Activated CD8-positive, alpha-beta T cell treated with anti-CD3 and anti-CD28 coated beads for 36 hours (primary cell): ENCODE results near the gene TMEM43. TPM values are rescaled to one million over a fixed set of nuclear protein-coding genes. Genes with fewer than 3 reads are reported as not detected.
A peak's percentile ranks its signal among the peaks of the same experiment; 100 is the strongest.

Experiments
- ATAC-seq: fragments of 200-7000 bp; cut with Tn5 transposase; one replicate; pipeline ENCODE4 v1.10.0; 2021; ENCODE audit warnings: mild to moderate bottlenecking, moderate library complexity
- CTCF ChIA-PET: fragments of 350-600 bp; sonication (Branson Sonifier 250); formaldehyde crosslinking; loops from one replicate; lab custom pipeline; 2021; ENCODE audit warnings: antibody characterized with exemption; lab: Charles Lee
- POLR2A ChIA-PET: fragments of 350-600 bp; sonication (Branson Sonifier 250); formaldehyde crosslinking; loops from one replicate; lab custom pipeline; 2021; ENCODE audit warnings: antibody characterized with exemption; lab: Charles Lee
- DNase-seq: peaks from one replicate; pipeline ENCODE4 v3.0.0-alpha.2; 2020
- H3K27ac Mint-ChIP-seq: one replicate; pipeline ENCODE4 v1.8.0; 2021; ENCODE audit warnings: mild to moderate bottlenecking, mixed read lengths
- H3K27me3 Mint-ChIP-seq: one replicate; pipeline ENCODE4 v1.8.0; 2021; ENCODE audit warnings: mixed read lengths
- H3K36me3 Mint-ChIP-seq: one replicate; pipeline ENCODE4 v1.8.0; 2021; ENCODE audit warnings: low read depth, mixed read lengths
- H3K4me1 Mint-ChIP-seq: one replicate; pipeline ENCODE4 v1.8.0; 2021; ENCODE audit warnings: low read depth, mixed read lengths
- H3K4me3 Mint-ChIP-seq: one replicate; pipeline ENCODE4 v1.8.0; 2021; ENCODE audit warnings: mild to moderate bottlenecking, moderate library complexity, mixed read lengths
- H3K9me3 Mint-ChIP-seq: one replicate; pipeline ENCODE4 v1.8.0; 2021; ENCODE audit warnings: mixed read lengths
- intact Hi-C: fragments of 100-400 bp; cut with micrococcal nuclease; formaldehyde crosslinking; loops from one replicate; pipeline ENCODE4 v1.10.0; 2022
- total RNA-seq, 2 experiments: library from RNA; stranded (reverse); gene quantifications; one replicate each; pipeline ENCODE4 v1.2.3, GENCODE V29; 2021
- TF ChIP-seq, protein P1 (sequence below): fragments of 200-600 bp; IDR thresholded peaks from one replicate; pipeline ENCODE4 v1.8.0; 2022; ENCODE audit warnings: antibody characterized with exemption, mild to moderate bottlenecking

Gene TMEM43
- total RNA-seq, 2 experiments from 2014 or later, result 19.7 to 20.2 TPM

DNA sequence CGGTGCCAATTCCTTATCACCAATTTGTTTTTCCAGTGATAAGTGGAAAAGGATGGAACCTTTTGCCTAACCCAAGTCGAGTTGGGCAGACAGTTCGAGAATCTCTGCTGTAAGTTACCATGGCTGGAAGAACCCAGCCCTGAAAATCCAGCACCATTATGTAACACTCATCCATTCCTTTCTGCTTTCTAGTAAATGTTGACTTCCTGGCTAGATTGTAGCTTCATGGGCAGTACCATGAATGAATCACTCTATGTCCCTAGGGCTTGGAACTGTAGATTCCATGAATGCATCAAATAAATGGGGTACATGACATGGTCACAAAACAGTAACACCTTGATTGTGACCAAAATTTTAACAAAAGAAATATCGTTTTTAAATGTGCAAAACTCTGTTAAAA, 14.2 kb upstream of the TMEM43 start:
- Mint-ChIP-seq H3K9me3 (no peaks in the 10 kb centered on the region), H3K4me1 (peaks cover 3% of the 10 kb centered on the region), H3K27ac (no peak overlapping the region), H3K36me3 (peaks cover 37% of the 10 kb centered on the region), H3K27me3 (no peaks in the 10 kb centered on the region), H3K4me3 (no peak overlapping the region)
- ChIA-PET POLR2A (no interaction called here), CTCF (interaction anchor here (1.3 to 2.7 kb wide), 2 partner anchors 13 to 214 kb away, joined by 5 to 7 read pairs; partner anchors contain the start of gene CHCHD4)
- DNase-seq, result no peak
- intact Hi-C loops, result no loop called here
- ATAC-seq, result no peak
- TF ChIP-seq, protein P1, sequence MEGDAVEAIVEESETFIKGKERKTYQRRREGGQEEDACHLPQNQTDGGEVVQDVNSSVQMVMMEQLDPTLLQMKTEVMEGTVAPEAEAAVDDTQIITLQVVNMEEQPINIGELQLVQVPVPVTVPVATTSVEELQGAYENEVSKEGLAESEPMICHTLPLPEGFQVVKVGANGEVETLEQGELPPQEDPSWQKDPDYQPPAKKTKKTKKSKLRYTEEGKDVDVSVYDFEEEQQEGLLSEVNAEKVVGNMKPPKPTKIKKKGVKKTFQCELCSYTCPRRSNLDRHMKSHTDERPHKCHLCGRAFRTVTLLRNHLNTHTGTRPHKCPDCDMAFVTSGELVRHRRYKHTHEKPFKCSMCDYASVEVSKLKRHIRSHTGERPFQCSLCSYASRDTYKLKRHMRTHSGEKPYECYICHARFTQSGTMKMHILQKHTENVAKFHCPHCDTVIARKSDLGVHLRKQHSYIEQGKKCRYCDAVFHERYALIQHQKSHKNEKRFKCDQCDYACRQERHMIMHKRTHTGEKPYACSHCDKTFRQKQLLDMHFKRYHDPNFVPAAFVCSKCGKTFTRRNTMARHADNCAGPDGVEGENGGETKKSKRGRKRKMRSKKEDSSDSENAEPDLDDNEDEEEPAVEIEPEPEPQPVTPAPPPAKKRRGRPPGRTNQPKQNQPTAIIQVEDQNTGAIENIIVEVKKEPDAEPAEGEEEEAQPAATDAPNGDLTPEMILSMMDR, result no peak

DNA sequence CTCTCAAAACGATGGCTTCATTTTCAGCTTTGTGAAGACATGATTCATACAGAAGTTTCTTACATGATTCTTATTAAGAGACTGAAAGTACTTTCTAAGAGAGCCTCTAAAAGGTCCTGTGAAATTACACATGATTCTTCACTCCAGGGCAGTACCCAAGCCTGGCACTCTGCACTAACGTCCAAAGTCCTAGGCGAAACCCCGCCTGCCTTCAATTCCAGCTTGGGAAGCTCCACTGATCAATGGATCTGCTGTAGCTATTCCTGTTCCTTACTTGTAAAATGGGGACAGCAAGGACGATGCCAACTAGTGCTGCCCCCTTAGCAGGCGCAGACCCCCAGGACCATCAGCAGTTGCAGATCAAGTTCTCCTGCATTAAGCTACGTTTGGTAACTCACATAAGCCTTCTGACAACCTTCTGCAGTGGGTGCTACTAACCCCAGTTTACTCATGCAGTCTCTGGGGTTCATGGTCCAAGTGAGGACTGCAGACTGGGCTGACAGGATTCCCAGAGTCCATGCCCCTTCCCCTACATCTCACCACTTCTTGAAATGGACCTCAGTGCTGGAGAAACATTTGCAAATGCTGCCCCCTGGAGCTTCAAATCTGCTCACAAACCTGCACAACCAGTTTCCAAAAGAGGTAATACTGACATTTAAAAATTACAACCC, 10.8 kb upstream of the TMEM43 start:
- H3K36me3 Mint-ChIP-seq, result peaks cover 42% of the 10 kb centered on the region
- TF ChIP-seq, protein P1, result peak; percentile 12
- no peaks in the 10 kb centered on the region for H3K9me3 Mint-ChIP-seq
- H3K27me3 Mint-ChIP-seq, result no peaks in the 10 kb centered on the region
- H3K27ac Mint-ChIP-seq, result no peak overlapping the region
- ChIA-PET CTCF (interaction anchor here (0.9 to 2.6 kb wide), 4 partner anchors 9 to 217 kb away, joined by 3 to 14 read pairs (median 4); no protein-coding TSS in a partner anchor), POLR2A (interaction anchor here (1.6 to 1.7 kb wide), 2 partner anchors 9 to 10 kb away, joined by 4 to 6 read pairs; no protein-coding TSS in a partner anchor)
- ATAC-seq (no peak), DNase-seq (no peak)
- no peak overlapping the region for H3K4me3 Mint-ChIP-seq
- H3K4me1 Mint-ChIP-seq, result peaks cover 3% of the 10 kb centered on the region
- intact Hi-C loops, result no loop called here

DNA sequence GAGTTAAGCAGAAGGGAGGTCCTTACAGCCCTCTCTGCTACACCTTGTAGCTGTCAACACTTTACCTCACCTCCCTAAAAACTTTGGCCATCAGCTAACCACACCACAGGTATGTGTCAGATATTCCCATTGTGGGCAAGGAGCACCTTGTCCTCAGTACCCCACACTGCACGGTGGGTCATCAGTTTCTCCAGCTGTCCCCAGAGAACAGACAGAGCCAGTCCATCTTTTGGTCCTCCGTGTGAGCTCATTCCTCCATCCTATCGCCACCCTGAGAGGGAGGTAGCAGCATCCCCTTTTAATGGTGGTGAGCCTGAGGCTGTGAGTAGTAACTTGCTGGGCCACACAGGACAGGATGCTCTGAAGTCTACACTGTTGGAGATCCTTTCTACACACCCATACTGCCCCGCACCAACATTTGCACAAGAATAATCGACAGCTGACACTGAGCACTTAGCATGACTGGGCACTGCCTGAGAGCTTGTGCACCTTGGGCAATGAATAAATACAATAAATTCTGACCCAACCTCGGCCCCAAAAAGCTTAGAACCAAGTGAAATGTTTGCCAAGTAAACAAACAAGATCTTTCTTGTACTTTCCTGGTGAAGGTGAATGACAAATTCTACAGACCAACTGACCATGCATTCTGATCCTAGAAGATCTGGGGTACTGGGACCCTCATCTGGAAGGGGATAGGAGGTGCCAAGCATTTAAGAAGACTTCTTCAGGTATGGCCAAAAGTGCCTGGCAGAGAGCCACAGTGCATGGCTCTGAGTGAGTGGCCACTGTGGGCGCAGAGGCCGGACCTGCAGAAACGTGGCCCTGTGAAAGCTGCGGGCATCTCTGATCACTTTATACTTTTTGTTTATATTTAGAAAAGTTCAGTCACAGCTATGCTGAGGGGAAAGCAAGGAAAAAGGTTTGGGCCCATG, 7.1 kb upstream of the TMEM43 start:
- H3K4me3 Mint-ChIP-seq, result no peak overlapping the region
- no peak for ATAC-seq
- DNase-seq, result no peak
- ChIA-PET CTCF (interaction anchor here (2.0 kb wide), 1 partner anchor 221 kb away, joined by 6 read pairs; no protein-coding TSS in a partner anchor), POLR2A (no interaction called here)
- intact Hi-C loops, result no loop called here
- H3K9me3 Mint-ChIP-seq, result no peaks in the 10 kb centered on the region
- TF ChIP-seq, protein P1, result no peak
- no peaks in the 10 kb centered on the region for H3K27me3 Mint-ChIP-seq
- peaks cover 55% of the 10 kb centered on the region for H3K36me3 Mint-ChIP-seq
- H3K27ac Mint-ChIP-seq, result no peak overlapping the region
- H3K4me1 Mint-ChIP-seq, result peaks cover 19% of the 10 kb centered on the region

DNA sequence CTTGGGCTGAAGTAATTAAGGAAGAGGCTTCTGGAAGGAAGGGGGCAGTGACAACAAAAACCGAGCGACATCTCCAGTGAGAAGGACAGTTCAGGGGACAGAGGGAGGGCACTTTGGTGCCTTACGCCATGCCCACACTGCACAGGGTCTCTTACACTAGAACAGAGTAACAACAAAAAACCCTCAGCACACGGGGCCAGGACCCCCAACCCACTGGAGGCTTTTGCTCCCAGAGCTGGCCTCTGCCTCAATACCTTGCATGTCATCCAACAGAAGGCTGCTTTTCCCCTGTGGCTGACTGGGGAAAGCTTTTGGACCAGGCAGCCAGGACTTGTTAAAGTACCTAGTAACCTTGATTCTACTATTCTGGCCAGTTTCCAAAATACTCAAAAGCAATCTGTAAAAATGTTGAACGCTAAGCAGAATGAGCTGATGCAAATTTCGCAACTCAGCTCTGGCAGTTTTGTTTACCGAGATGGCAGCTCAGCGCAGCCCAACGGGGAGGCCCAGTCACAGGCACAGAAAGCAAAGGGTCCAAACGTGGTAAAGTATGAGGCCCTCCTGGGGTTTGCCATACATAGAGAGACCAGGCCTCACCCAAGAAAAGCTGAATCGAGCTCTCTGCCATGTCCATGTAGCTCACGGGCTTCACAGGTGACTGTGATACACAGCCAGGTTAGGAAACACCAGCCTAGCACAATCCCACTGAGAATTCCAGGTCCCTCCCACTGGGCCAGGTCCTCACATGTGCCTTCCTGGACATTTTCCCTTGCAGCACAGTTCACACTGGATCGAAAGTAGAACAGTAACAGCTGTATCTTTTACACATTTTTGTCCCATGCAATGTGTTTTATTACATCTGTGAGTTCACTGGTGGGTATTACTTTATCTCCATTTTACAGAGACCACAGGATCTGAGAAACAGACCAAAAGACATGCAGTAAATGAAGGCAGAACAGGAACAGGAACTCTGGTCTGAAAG, 6.2 kb upstream of the TMEM43 start:
- TF ChIP-seq, protein P1, result no peak
- CTCF ChIA-PET, result interaction anchor here (2.0 kb wide), 1 partner anchor 222 kb away, joined by 6 read pairs; no protein-coding TSS in a partner anchor
- H3K27ac Mint-ChIP-seq, result no peak overlapping the region
- POLR2A ChIA-PET, result interaction anchor here (1.8 kb wide), 1 partner anchor 60 kb away, joined by 6 read pairs; the partner anchor contains the start of genes LSM3 and XPC
- intact Hi-C loops, result no loop called here
- H3K36me3 Mint-ChIP-seq, result peaks cover 54% of the 10 kb centered on the region
- DNase-seq, result no peak
- no peaks in the 10 kb centered on the region for H3K9me3 Mint-ChIP-seq
- H3K4me3 Mint-ChIP-seq, result no peak overlapping the region
- ATAC-seq, result no peak
- peaks cover 27% of the 10 kb centered on the region for H3K4me1 Mint-ChIP-seq
- H3K27me3 Mint-ChIP-seq, result no peaks in the 10 kb centered on the region
